Measurements from ENCODE around the gene LAMA2. TPM values are rescaled to one million over a fixed set of nuclear protein-coding genes. Genes with fewer than 3 reads are reported as not detected.

Gene LAMA2
- polyA plus RNA-seq, 1 donor from 2014 or later, result 2.5 TPM

DNA sequence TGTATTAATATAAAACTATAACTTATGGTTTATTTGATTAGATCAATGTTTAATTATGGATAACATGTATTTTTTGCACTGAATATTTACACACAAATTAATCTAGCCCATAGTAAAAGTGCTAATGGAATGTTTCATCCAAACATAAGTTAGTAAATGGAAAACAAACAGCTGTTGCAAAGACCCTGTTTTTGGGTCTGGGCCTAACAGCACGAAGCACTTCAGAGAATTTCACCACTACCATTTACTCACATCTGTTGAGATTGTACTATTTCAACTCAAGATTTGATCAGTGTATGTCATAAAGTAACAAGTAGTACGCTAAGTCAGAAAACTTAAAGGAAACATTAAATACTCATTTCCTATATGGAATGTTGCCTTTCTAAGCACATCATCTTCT is 359.6 kb downstream of the LAMA2 start:
- no peaks in the 10 kb centered on the region for H3F3A ChIP-seq (ENCODE audit: insufficient read depth, low read length, poor library complexity, severe bottlenecking)
- no peak overlapping the region for H3K9ac ChIP-seq (ENCODE audit: low read length)
- no peaks in the 10 kb centered on the region for H3K79me2 ChIP-seq (replicated peaks; ENCODE audit: insufficient read depth, low read length)
- H3K27ac ChIP-seq (ENCODE audit: low read length), result no peak overlapping the region
- no peaks in the 10 kb centered on the region for H3K9me2 ChIP-seq (ENCODE audit: insufficient read depth, low read length)
- H3K4me2 ChIP-seq (ENCODE audit: low read length), result no peak overlapping the region
- no peaks in the 10 kb centered on the region for H3K27me3 ChIP-seq (ENCODE audit: insufficient read depth, low read depth, low read length)
- H3K4me3 ChIP-seq (ENCODE audit: low read length), result no peak overlapping the region
- H3K9me3 ChIP-seq (ENCODE audit: low read length), result no peaks in the 10 kb centered on the region
- H2AFZ ChIP-seq (ENCODE audit: low read depth, low read length), result no peak overlapping the region
- no peaks in the 10 kb centered on the region for H4K20me1 ChIP-seq (ENCODE audit: insufficient read depth)
- TF ChIP-seq MXI1 (conservative IDR thresholded peaks at IDR 0.05; ENCODE audit: poor library complexity, severe bottlenecking) (no peak), POLR2AphosphoS5 (IDR thresholded peaks at IDR 0.05) (no peak), REST (IDR thresholded peaks at IDR 0.05; ENCODE audit: borderline replicate concordance) (no peak), RAD21 (conservative IDR thresholded peaks at IDR 0.05) (no peak)
- H3K36me3 ChIP-seq (ENCODE audit: insufficient read depth, low read length), result no peaks in the 10 kb centered on the region

DNA sequence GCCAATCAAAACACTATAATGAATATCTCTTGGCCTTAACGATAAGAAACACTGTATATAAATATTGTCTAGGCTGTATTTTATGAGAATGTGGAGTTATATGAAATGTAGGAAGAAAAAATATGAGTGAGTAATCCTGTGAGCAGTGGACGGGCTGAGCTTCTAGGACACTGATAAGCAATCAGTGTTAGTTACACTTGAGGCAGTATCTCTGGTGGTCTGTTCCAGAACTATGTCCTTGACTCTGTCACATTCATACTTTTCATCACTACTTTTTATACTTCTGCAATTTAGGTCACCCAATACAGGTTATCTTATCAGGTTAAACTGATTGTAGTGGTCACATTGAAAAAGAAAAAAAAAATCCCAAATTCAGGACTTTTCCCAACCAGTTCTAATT is 360.4 kb downstream of the LAMA2 start:
- Histone ChIP-seq H3K9ac (ENCODE audit: low read length) (no peak overlapping the region), H3K36me3 (ENCODE audit: insufficient read depth, low read length) (no peaks in the 10 kb centered on the region), H2AFZ (ENCODE audit: low read depth, low read length) (no peak overlapping the region), H3K27me3 (ENCODE audit: insufficient read depth, low read depth, low read length) (no peaks in the 10 kb centered on the region), H3K9me3 (ENCODE audit: low read length) (no peaks in the 10 kb centered on the region), H3K4me2 (ENCODE audit: low read length) (no peak overlapping the region), H3K9me2 (ENCODE audit: insufficient read depth, low read length) (no peaks in the 10 kb centered on the region), H3K27ac (ENCODE audit: low read length) (no peak overlapping the region), H4K20me1 (ENCODE audit: insufficient read depth) (no peaks in the 10 kb centered on the region), H3K79me2 (replicated peaks; ENCODE audit: insufficient read depth, low read length) (no peaks in the 10 kb centered on the region), H3F3A (ENCODE audit: insufficient read depth, low read length, poor library complexity, severe bottlenecking) (no peaks in the 10 kb centered on the region), H3K4me3 (ENCODE audit: low read length) (no peak overlapping the region)
- TF ChIP-seq POLR2AphosphoS5 (IDR thresholded peaks at IDR 0.05) (no peak), SMC3 (conservative IDR thresholded peaks at IDR 0.05; ENCODE audit: poor library complexity) (no peak), TAF1 (IDR thresholded peaks at IDR 0.05; ENCODE audit: low read depth) (no peak), EZH2 (IDR thresholded peaks at IDR 0.05; ENCODE audit: borderline replicate concordance, insufficient read depth, low read length, poor library complexity, severe bottlenecking) (no peak), EP300 (conservative IDR thresholded peaks at IDR 0.05; ENCODE audit: poor library complexity, severe bottlenecking) (no peak), REST (IDR thresholded peaks at IDR 0.05; ENCODE audit: borderline replicate concordance) (no peak), MXI1 (conservative IDR thresholded peaks at IDR 0.05; ENCODE audit: poor library complexity, severe bottlenecking) (no peak), RAD21 (conservative IDR thresholded peaks at IDR 0.05) (no peak)
